T-helper 22 cell (primary cell): ENCODE data around the gene RARRES2.

Experiments used
- DNase-seq: peaks from one replicate; pipeline ENCODE4 v3.0.0-alpha.2; 2020; ENCODE audit warnings: low read depth

Gene RARRES2

GRCh38 chr7:150336746-150337145 lies 4.7 kb downstream of the RARRES2 start:
- DNase-seq: no peak

- DNase-seq: no peak
These were observed 5.7 kb downstream of the RARRES2 start for GRCh38 chr7:150335774-150336112.

- DNase-seq: no peak
These were observed 6.2 kb downstream of the RARRES2 start for GRCh38 chr7:150335108-150335773.

- no peak for DNase-seq
These were observed 7.3 kb downstream of the RARRES2 start for GRCh38 chr7:150334108-150334507.

- DNase-seq: no peak
These were observed 7.8 kb downstream of the RARRES2 start for GRCh38 chr7:150333659-150334058.

- DNase-seq: no peak
These were observed 8.4 kb downstream of the RARRES2 start for GRCh38 chr7:150332852-150333635.

- DNase-seq: no peak
These were observed 11.1 kb downstream of the RARRES2 start for GRCh38 chr7:150330211-150330885.

GRCh38 chr7:150329331-150330120 lies 11.9 kb downstream of the RARRES2 start:
- no peak for DNase-seq

GRCh38 chr7:150327308-150327707 lies 14.1 kb downstream of the RARRES2 start:
- no peak for DNase-seq

GRCh38 chr7:150326657-150327268 lies 14.7 kb downstream of the RARRES2 start:
- no peak for DNase-seq

- DNase-seq: no peak
These were observed 15.5 kb downstream of the RARRES2 start for GRCh38 chr7:150325901-150326300.

GRCh38 chr7:150325110-150325611 lies 16.3 kb downstream of the RARRES2 start:
- no peak for DNase-seq

GRCh38 chr7:150324373-150324961 lies 17.0 kb downstream of the RARRES2 start:
- no peak for DNase-seq

- no peak for DNase-seq
These were observed 17.6 kb downstream of the RARRES2 start for GRCh38 chr7:150323682-150324372.

GRCh38 chr7:150322833-150323681 lies 18.4 kb downstream of the RARRES2 start, which contains the start of the genes ACTR3C and LRRC61:
Gene ACTR3C (minus strand): TSS chr7:150323545. CDS start chr7:150295296, 28,249 bp downstream.
Gene LRRC61 (plus strand): TSS chr7:150323355. CDS start chr7:150336862, 13,507 bp downstream.
- DNase-seq: no peak

GRCh38 chr7:150322114-150322832 lies 19.2 kb downstream of the RARRES2 start:
- DNase-seq: no peak

- DNase-seq: no peak
These were observed 19.7 kb downstream of the RARRES2 start for GRCh38 chr7:150321788-150322113.

- DNase-seq: no peak
These were observed 23.5 kb downstream of the RARRES2 start for GRCh38 chr7:150317748-150318444.
